Heart right ventricle (tissue), 16 donors: ENCODE data around the gene MTA2. TPM values are rescaled to one million over a fixed set of nuclear protein-coding genes. Genes with fewer than 3 reads are reported as not detected.

Experiments
- ATAC-seq, 8 donors: fragments of 200-7000 bp; cut with Tn5 transposase; one replicate each; pipeline ENCODE4 v1.9.1; 2020; ENCODE audit warnings: mild to moderate bottlenecking in 8 of 8, moderate library complexity in 8 of 8, moderate number of reproducible peaks in 1 of 8
- DNase-seq, 2 donors: peaks; one replicate each; pipeline ENCODE4 v3.0.0-alpha.2; 2020
- H3K27ac ChIP-seq, 10 donors: fragments of 200-600 bp; sonication (generic) in 2 of 10; one replicate each; pipeline versions ENCODE4 v1.5.0 to v1.8.0; 2020 to 2022; ENCODE audit warnings: mild to moderate bottlenecking in 3 of 10
- H3K27me3 ChIP-seq, 7 donors: fragments of 200-600 bp; one replicate each; pipeline ENCODE4 v1.8.0; 2021 to 2022; ENCODE audit warnings: mild to moderate bottlenecking in 2 of 7
- H3K36me3 ChIP-seq, 9 donors: fragments of 200-600 bp; sonication (generic) in 1 of 9; one replicate each; pipeline versions ENCODE4 v1.5.0 to v1.8.0; 2020 to 2022; ENCODE audit warnings: mild to moderate bottlenecking in 2 of 9
- H3K4me1 ChIP-seq, 9 donors: fragments of 200-600 bp; sonication (generic) in 1 of 9; one replicate each; pipeline versions ENCODE4 v1.5.0 to v1.8.0; 2020 to 2022; ENCODE audit warnings: mild to moderate bottlenecking in 4 of 9
- H3K4me3 ChIP-seq, 10 donors: fragments of 200-600 bp; sonication (generic) in 2 of 10; one replicate each; pipeline versions ENCODE4 v1.5.0 to v1.8.0; 2020 to 2022; ENCODE audit warnings: mild to moderate bottlenecking in 7 of 10, moderate library complexity in 2 of 10
- H3K9me3 ChIP-seq, 11 donors: fragments of 200-600 bp in 10 of 11; sonication (generic) in 2 of 11; one replicate each; pipeline versions ENCODE4 v1.5.0 to v1.8.0; 2013 to 2022; ENCODE audit warnings: mild to moderate bottlenecking in 2 of 11, control low read depth in 1 of 11, moderate library complexity in 1 of 11
- CTCF ChIP-seq, 9 donors: fragments of 200-600 bp; sonication (generic) in 2 of 9; IDR thresholded peaks; one replicate each; pipeline versions ENCODE4 v1.5.0 to v1.8.0; 2021 to 2022; ENCODE audit warnings: antibody characterized with exemption in 9 of 9, mild to moderate bottlenecking in 5 of 9, moderate library complexity in 1 of 9
- WGBS, 2 donors: extraction: QIAGEN DNeasy Blood & Tissue Kit; methylation state at CpG; one replicate each; pipeline ENCODE4 v1.1.7; 2013; ENCODE audit warnings: inconsistent platforms in 1 of 2; 5-methylcytosine and 5-hydroxymethylcytosine counted together
- intact Hi-C, 10 donors: fragments of 100-400 bp; cut with DNase I; formaldehyde crosslinking; loops; one replicate each; pipeline versions ENCODE4 v1.11.1 to v1.14.2; 2022
- polyA plus RNA-seq, 2 donors: library from polyadenylated mRNA; stranded (reverse); fragments of 200-250 nt; gene quantifications; one replicate each; pipeline ENCODE4 v1.2.3, GENCODE V29; 2013
- total RNA-seq, 10 donors: library from RNA; stranded (reverse); fragmentation: NEBNext Ultra II Directional in 3 of 10; extraction: Animal tissue kit (Norgen Biotek cat#: 25700) in 3 of 10; gene quantifications; one replicate each; pipeline versions ENCODE4 v1.2.1 to v1.2.4, GENCODE V29; 2021 to 2023
- donor health status: Arrhythmogenic right ventricular cardiomyopathy.
- donor health status: ischemic (EF 13 %, LVEDD 7.1; RV severe dilation, severe dysfunction).
- donor health status: healthy with polysubstance abuse.
- donor health status: DM: no; HTN: yes; CAD: no.
- donor health status: DM: no; HTN: no; CAD: no.
- donor health status: ischemic (EF 25% LVEDD 6.9; RV normal size, moderate dysfunction).
- donor health status: ischemic (EF 25% LVEDD 5.7; RV mildly dilated, moderate dysfunction).
- donor health status: healthy.
- donor health status: DM: yes; HTN: yes; CAD: no.
- donor health status: Ischemic cardiomyopathy.
- donor health status: ischemic (EF 35%, LVEDD 5.7; RV mildly dilated, moderate dysfunction).
- donor health status: nonischemic (EF 11% LVEDD 7.7; RV severe dilation, severe dysfunction).
- donor health status: DM: yes; HTN: yes; CAD: no.
- donor health status: PGD.
- donor health status: ischemic (EF 29% LVEDD 5.4; RV normal size, mild dysfunction).
- donor health status: nonischemic (EF 23%, LVEDD 6.1; RV moderate dilation, normal function).

The MTA2 gene
- total and polyA plus RNA-seq, 12 donors, result 22.1 to 45.3 (median 29.8) TPM

GRCh38 chr11:62575156-62575555, 26.5 kb downstream of the MTA2 start:
- H3K27ac ChIP-seq, result peak overlapping the region; percentile 81 to 98 (median 92)
- H3K9me3 ChIP-seq, result no peaks in the 10 kb centered on the region
- TF ChIP-seq CTCF (IDR thresholded peaks at IDR 0.05), result no peak
- intact Hi-C loops, result loop anchor here in 2 of 10 donors (2.0 to 10.0 kb wide), 2 partner anchors 16 to 280 kb away; partner anchors contain the start of gene TUT1 (in 1 of the 2)
- H3K4me1 ChIP-seq, result peaks cover 11 to 67% (median 50%) of the 10 kb centered on the region in 9 donors
- DNase-seq, result peak in 1 of 2 donors; percentile 39
- WGBS, 2 donors, result 55 to 57% methylated on average over 17 of the region's 17 CpGs
- H3K36me3 ChIP-seq, result peaks cover 0 to 72% (median 16%) of the 10 kb centered on the region in 9 donors
- no peak for ATAC-seq
- peak overlapping the region; percentile 52 to 95 (median 78) for H3K4me3 ChIP-seq
- no peaks in the 10 kb centered on the region for H3K27me3 ChIP-seq

- WGBS, 2 donors, result 1% methylated on average over 33 of the region's 33 CpGs
- TF ChIP-seq CTCF (IDR thresholded peaks at IDR 0.05), result no peak
- Histone ChIP-seq H3K27me3 (no peaks in the 10 kb centered on the region), H3K27ac (peak overlapping the region; percentile 81 to 98 (median 92)), H3K9me3 (no peaks in the 10 kb centered on the region), H3K4me1 (peaks cover 11 to 73% (median 54%) of the 10 kb centered on the region in 9 donors), H3K36me3 (peaks cover 0 to 72% (median 22%) of the 10 kb centered on the region in 9 donors), H3K4me3 (peak overlapping the region; percentile 52 to 95 (median 78))
- peak; percentile 36 to 53 for DNase-seq
- ATAC-seq, result peak; percentile 3 to 38 (median 23)
- intact Hi-C loops, result loop anchor here in 2 of 10 donors (2.0 to 10.0 kb wide), 2 partner anchors 16 to 280 kb away; partner anchors contain the start of gene TUT1 (in 1 of the 2)
These were observed 27.1 kb downstream of the MTA2 start for GRCh38 chr11:62574363-62575071.

- intact Hi-C loops, result loop anchor here in 2 of 10 donors (2.0 to 10.0 kb wide), 2 partner anchors 17 to 281 kb away; partner anchors contain the start of gene TUT1 (in 1 of the 2)
- peak; percentile 95 to 97 (median 96) for ATAC-seq
- peaks cover 11 to 79% (median 54%) of the 10 kb centered on the region in 9 donors for H3K4me1 ChIP-seq
- H3K36me3 ChIP-seq, result peaks cover 0 to 72% (median 27%) of the 10 kb centered on the region in 9 donors
- H3K27me3 ChIP-seq, result no peaks in the 10 kb centered on the region
- WGBS, 2 donors, result 0% methylated on average over 46 of the region's 46 CpGs
- no peaks in the 10 kb centered on the region for H3K9me3 ChIP-seq
- TF ChIP-seq CTCF (IDR thresholded peaks at IDR 0.05), result no peak
- H3K4me3 ChIP-seq, result peak within 1 kb of the TSS; percentile 71 to 95 (median 85)
- peak within 1 kb of the TSS; percentile 81 to 98 (median 92) for H3K27ac ChIP-seq
- DNase-seq, result peak; percentile 97 to 100
These were observed 27.9 kb downstream of the MTA2 start, which contains the start of gene EEF1G for GRCh38 chr11:62573592-62574362. EEF1G (minus strand) TSS chr11:62573891; CDS start chr11:62573842, 49 bp downstream.
